Mesendoderm (in vitro differentiated cells): Measurements from ENCODE around the gene WNT9A.

Source experiments
- DNase-seq: peaks from one replicate; pipeline ENCODE4 v3.0.0; 2013
- H2AK5ac ChIP-seq: 2 replicates; pipeline ENCODE4 v1.6.1; 2013; ENCODE audit warnings: low read length, inconsistent platforms
- H2BK120ac ChIP-seq: 2 replicates; pipeline ENCODE4 v1.6.1; 2013; ENCODE audit warnings: low read depth, mild to moderate bottlenecking, low read length, moderate library complexity, mixed read lengths
- H2BK15ac ChIP-seq: replicated peaks from 2 replicates; pipeline ENCODE4 v1.6.1; 2013; ENCODE audit warnings: low read depth, mild to moderate bottlenecking, moderate library complexity
- H2BK5ac ChIP-seq: 2 replicates; pipeline ENCODE4 v1.6.1; 2013; ENCODE audit warnings: low read length, inconsistent platforms
- H3K18ac ChIP-seq: 2 replicates; pipeline ENCODE4 v1.6.1; 2013; ENCODE audit warnings: mild to moderate bottlenecking, low read length, mixed read lengths
- H3K23ac ChIP-seq: one replicate; pipeline ENCODE4 v1.6.1; 2013; ENCODE audit warnings: low read length
- H3K27ac ChIP-seq: 2 replicates; pipeline ENCODE4 v1.5.1; 2013; ENCODE audit warnings: low read depth, mild to moderate bottlenecking, inconsistent platforms, low read length, moderate library complexity
- H3K27me3 ChIP-seq: 2 replicates; pipeline ENCODE4 v1.6.1; 2013; ENCODE audit warnings: low read length, control low read depth, mild to moderate bottlenecking, inconsistent platforms; ENCODE audit not compliant: insufficient read depth, poor library complexity
- H3K36me3 ChIP-seq: 2 replicates; pipeline ENCODE4 v1.6.1; 2013; ENCODE audit warnings: low read length, inconsistent platforms; ENCODE audit not compliant: control insufficient read depth, insufficient read depth
- H3K4ac ChIP-seq: one replicate; pipeline ENCODE4 v1.6.1; 2013; ENCODE audit warnings: low read depth, mild to moderate bottlenecking, low read length, moderate library complexity
- H3K4me1 ChIP-seq: 2 replicates; pipeline ENCODE4 v1.6.1; 2013; ENCODE audit warnings: low read depth, low read length, inconsistent platforms; ENCODE audit not compliant: control insufficient read depth
- H3K4me2 ChIP-seq: 2 replicates; pipeline ENCODE4 v1.6.1; 2013; ENCODE audit warnings: low read length
- H3K4me3 ChIP-seq: 2 replicates; pipeline ENCODE4 v1.5.1; 2013; ENCODE audit warnings: mild to moderate bottlenecking, low read length
- H3K56ac ChIP-seq: one replicate; pipeline ENCODE4 v1.6.1; 2013; ENCODE audit warnings: low read length
- H3K79me1 ChIP-seq: 2 replicates; pipeline ENCODE4 v1.6.1; 2013; ENCODE audit warnings: low read length, inconsistent platforms
- H3K79me2 ChIP-seq: 2 replicates; pipeline ENCODE4 v1.6.1; 2013; ENCODE audit warnings: mild to moderate bottlenecking, low read length; ENCODE audit not compliant: control insufficient read depth, insufficient read depth
- H3K9ac ChIP-seq: 2 replicates; pipeline ENCODE4 v1.6.1; 2013; ENCODE audit warnings: low read length, inconsistent platforms
- H4K5ac ChIP-seq: one replicate; pipeline ENCODE4 v1.6.1; 2013; ENCODE audit warnings: low read length
- H4K8ac ChIP-seq: one replicate; pipeline ENCODE4 v1.6.1; 2013; ENCODE audit warnings: low read depth, mild to moderate bottlenecking, control low read depth, low read length, moderate library complexity
- whole genome bisulfite sequencing: extraction: QIAGEN DNeasy Blood & Tissue Kit; methylation state at CpG from one replicate; pipeline ENCODE4 v1.1.7; 2013; ENCODE audit warnings: low lambda C conversion rate, missing lambda C conversion rate; ENCODE audit not compliant: insufficient coverage; ENCODE audit errors: extremely low coverage; 5-methylcytosine and 5-hydroxymethylcytosine counted together

The WNT9A gene

DNA sequence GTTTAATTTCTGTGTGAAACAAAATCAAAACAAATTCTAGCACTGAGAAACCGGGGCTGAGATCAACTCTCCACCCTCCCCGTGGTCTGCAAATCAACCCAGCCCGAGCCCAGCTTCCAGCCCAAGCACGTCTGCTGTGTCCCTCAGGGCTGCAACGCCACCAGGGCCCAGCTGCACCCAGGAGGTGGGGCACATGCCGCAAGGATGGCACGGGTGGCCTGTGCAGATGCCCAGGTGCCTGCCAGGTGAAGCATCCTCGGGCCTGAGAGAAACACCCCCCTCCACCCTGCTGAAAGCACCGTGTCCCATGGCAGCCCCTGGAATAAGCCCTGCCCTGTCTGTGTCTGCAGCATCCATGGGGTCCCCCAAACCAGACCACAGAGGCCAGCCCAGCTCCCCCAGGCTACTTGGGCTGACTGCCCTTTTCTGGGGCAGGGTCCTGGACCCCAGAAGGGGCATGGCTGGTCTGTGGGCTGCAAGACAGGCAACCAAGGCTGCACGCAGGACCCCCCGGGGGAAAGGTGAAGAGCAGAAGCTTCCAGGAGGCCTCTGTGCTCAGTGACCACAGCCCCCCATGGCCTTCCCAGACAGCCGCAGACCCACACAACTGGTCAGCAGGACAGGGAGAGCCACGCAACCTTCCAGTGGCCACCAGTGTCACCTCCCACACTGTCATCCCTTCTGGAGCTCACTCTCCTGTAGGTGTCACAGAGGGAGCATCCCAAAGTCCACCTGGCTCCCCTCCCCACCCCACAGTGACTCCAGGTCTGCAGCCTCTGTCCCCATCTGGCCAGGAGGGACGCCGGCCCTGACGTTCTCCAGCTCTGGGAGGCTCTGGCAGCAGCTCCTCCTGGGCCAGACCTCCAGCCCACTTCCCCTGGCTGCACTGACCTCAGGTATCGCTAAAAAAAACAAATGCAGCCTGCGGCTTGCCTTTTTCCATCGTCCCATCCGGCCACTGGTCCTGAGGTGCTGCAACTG is 7.7 kb downstream of the WNT9A start:
- Histone ChIP-seq H4K8ac (no peak overlapping the region), H3K23ac (no peak overlapping the region), H3K4me3 (no peak overlapping the region), H3K4ac (no peak overlapping the region), H2BK15ac (no peak overlapping the region), H3K27me3 (no peaks in the 10 kb centered on the region), H3K4me2 (no peak overlapping the region), H4K5ac (no peak overlapping the region), H3K27ac (no peak overlapping the region), H3K9ac (no peak overlapping the region), H2BK5ac (no peak overlapping the region), H2AK5ac (no peak overlapping the region), H3K18ac (no peak overlapping the region), H3K79me1 (no peaks in the 10 kb centered on the region), H3K36me3 (no peaks in the 10 kb centered on the region), H3K4me1 (no peaks in the 10 kb centered on the region), H3K79me2 (no peaks in the 10 kb centered on the region), H3K56ac (no peak overlapping the region), H2BK120ac (no peak overlapping the region)
- no peak for DNase-seq
- WGBS = no CpG with 5 or more reads among the region's 20 CpGs

DNA sequence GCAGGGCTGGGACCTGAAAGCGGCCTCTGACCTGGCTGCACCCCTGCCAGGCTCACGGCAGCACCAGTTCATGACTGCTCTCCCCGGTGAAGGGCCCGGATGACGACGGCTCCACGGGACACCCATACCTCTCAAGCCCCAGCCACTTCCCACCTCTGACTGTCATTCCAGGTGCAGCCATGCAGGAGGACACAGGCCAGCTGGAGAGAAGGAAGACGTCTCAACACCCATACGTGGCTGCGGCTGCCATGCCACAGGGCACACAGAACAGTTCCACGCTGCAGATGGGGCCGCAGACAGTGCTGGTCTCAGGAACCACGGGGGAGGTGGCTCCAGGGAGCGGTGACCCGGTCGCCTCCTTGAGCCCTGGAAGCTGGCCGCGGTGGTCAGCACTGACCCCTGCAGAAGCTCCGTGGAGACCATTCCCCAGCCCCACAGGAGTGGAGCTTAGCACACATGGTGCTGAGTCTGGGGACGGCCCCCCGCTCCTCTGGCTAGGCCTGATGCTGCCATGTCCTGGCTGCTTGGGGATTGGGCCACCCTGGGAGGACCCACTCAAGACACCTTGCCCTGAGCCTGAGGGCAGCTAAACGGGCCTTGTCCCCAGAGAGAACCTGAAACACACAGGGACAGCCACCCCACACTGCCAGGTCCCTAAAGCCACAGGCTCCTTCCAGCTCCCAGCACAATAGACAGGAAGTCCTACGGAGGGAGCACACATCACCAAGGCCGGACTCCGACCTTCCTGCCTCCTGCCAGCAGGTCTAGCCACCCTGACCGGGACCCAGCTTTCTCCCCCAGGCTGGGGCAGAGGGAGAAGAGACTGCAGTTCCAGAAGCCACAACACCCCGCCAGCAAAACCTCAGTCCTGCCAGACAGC is 8.6 kb downstream of the WNT9A start:
- no peak overlapping the region for H3K18ac ChIP-seq
- no peak overlapping the region for H3K4me2 ChIP-seq
- H2BK15ac ChIP-seq = no peak overlapping the region
- no peak overlapping the region for H2BK5ac ChIP-seq
- H3K4ac ChIP-seq = no peak overlapping the region
- no peak overlapping the region for H3K56ac ChIP-seq
- H4K8ac ChIP-seq = no peak overlapping the region
- H3K9ac ChIP-seq = no peak overlapping the region
- no peaks in the 10 kb centered on the region for H3K27me3 ChIP-seq
- H2BK120ac ChIP-seq = no peak overlapping the region
- no peak for DNase-seq
- H3K79me1 ChIP-seq = no peaks in the 10 kb centered on the region
- no peaks in the 10 kb centered on the region for H3K36me3 ChIP-seq
- no peak overlapping the region for H3K4me3 ChIP-seq
- no peak overlapping the region for H4K5ac ChIP-seq
- H3K4me1 ChIP-seq = no peaks in the 10 kb centered on the region
- no CpG with 5 or more reads among the region's 27 CpGs for WGBS
- H3K27ac ChIP-seq = no peak overlapping the region
- no peak overlapping the region for H3K23ac ChIP-seq
- no peaks in the 10 kb centered on the region for H3K79me2 ChIP-seq
- H2AK5ac ChIP-seq = no peak overlapping the region

DNA sequence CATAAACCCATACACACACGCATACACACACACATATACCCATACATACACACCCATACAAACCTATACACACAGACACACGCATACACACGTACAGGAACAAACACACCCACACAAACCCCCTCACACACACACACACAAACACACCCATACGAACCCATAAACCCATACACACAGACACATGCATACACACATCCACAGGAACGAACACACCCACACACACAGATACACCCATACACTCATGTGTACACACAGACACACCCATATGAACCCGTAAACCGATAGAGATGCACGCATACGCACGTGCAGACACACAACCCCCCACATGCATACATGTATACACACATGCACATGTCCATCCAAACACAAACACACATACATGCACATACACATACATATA is 9.5 kb downstream of the WNT9A start:
- no peak for DNase-seq
- Histone ChIP-seq H3K27ac (no peak overlapping the region), H3K56ac (no peak overlapping the region), H3K4ac (no peak overlapping the region), H3K23ac (no peak overlapping the region), H2BK15ac (no peak overlapping the region), H3K79me2 (no peaks in the 10 kb centered on the region), H3K36me3 (no peaks in the 10 kb centered on the region), H3K4me1 (no peaks in the 10 kb centered on the region), H3K18ac (no peak overlapping the region), H2AK5ac (no peak overlapping the region), H3K4me3 (no peak overlapping the region), H3K79me1 (no peaks in the 10 kb centered on the region), H4K5ac (no peak overlapping the region), H3K27me3 (no peaks in the 10 kb centered on the region), H2BK120ac (no peak overlapping the region), H4K8ac (no peak overlapping the region), H3K4me2 (no peak overlapping the region), H3K9ac (no peak overlapping the region), H2BK5ac (no peak overlapping the region)
- 100% methylated on average over 4 of the region's 10 CpGs for WGBS

DNA sequence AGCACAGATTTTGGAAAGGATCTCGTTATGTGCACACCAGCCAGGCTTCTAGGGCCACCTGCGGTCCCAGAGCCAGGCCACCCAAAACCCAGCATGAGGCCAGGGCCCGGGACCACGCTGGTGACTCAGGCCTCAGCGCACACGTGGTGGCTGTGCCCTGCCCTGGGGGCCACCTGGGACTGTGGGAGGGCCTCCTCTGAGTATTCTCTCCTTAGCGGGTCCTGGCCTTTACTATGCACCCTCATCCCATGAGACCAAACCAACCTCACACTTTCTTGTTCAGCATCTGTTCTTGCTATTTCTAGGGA is 9.9 kb downstream of the WNT9A start:
- no peaks in the 10 kb centered on the region for H3K27me3 ChIP-seq
- H3K36me3 ChIP-seq = no peaks in the 10 kb centered on the region
- no peak overlapping the region for H2BK15ac ChIP-seq
- DNase-seq = no peak
- no peak overlapping the region for H3K4ac ChIP-seq
- H3K9ac ChIP-seq = no peak overlapping the region
- no peak overlapping the region for H3K4me2 ChIP-seq
- H3K18ac ChIP-seq = no peak overlapping the region
- no peak overlapping the region for H2BK120ac ChIP-seq
- H2AK5ac ChIP-seq = no peak overlapping the region
- H3K79me1 ChIP-seq = no peaks in the 10 kb centered on the region
- H3K23ac ChIP-seq = no peak overlapping the region
- H2BK5ac ChIP-seq = no peak overlapping the region
- no peak overlapping the region for H3K56ac ChIP-seq
- WGBS = no CpG with 5 or more reads among the region's 7 CpGs
- H3K4me3 ChIP-seq = no peak overlapping the region
- no peak overlapping the region for H3K27ac ChIP-seq
- H4K5ac ChIP-seq = no peak overlapping the region
- no peaks in the 10 kb centered on the region for H3K79me2 ChIP-seq
- H4K8ac ChIP-seq = no peak overlapping the region
- H3K4me1 ChIP-seq = no peaks in the 10 kb centered on the region

DNA sequence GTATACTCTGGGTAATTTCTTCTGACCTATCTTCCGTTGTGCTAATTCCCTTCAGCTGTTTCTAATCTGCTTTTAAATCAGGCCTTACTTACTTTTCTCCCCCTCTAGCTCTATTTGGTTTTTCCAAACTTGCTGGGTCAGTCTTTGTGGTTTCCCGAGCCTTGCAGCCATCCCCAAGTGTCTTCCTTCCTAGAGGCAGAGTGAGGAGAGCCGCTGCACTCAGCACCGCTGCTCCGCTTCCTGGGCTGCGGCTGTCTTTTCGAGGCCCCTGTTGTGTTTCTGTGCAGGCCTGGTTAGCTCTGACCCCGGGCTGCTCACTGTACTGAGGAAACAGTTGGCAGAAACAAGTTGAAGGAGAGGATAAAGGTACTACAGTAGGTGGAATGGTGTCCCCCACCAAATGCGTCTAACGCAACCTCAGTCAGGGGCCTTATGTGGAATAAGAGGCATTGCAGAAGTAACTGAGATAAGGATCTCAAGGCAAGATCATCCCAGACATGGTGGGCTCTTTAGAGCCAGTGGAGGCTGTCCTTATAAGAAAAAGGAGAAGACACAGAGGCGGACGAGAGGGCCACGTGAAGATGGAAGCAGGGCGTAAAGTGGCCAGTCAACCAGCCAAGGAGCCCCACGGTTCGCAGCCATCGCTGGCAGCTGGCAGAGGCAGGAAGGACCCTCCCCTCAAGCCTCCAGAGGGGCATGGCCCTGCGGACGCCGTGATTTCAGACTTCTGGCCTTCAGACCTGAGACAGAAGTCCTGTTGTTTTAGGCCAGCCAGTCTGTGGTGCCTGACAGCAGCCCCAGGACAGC is 10.5 kb downstream of the WNT9A start:
- no peaks in the 10 kb centered on the region for H3K27me3 ChIP-seq
- H3K36me3 ChIP-seq = no peaks in the 10 kb centered on the region
- no peak overlapping the region for H3K4ac ChIP-seq
- H2BK15ac ChIP-seq = no peak overlapping the region
- H2BK5ac ChIP-seq = no peak overlapping the region
- no peak overlapping the region for H4K8ac ChIP-seq
- H3K18ac ChIP-seq = no peak overlapping the region
- no peak overlapping the region for H2BK120ac ChIP-seq
- H3K4me1 ChIP-seq = no peaks in the 10 kb centered on the region
- no peak overlapping the region for H3K4me2 ChIP-seq
- H3K23ac ChIP-seq = no peak overlapping the region
- no peak overlapping the region for H3K56ac ChIP-seq
- H3K9ac ChIP-seq = no peak overlapping the region
- H3K79me1 ChIP-seq = no peaks in the 10 kb centered on the region
- no peaks in the 10 kb centered on the region for H3K79me2 ChIP-seq
- WGBS = no CpG with 5 or more reads among the region's 20 CpGs
- no peak overlapping the region for H3K4me3 ChIP-seq
- H4K5ac ChIP-seq = no peak overlapping the region
- DNase-seq = no peak
- no peak overlapping the region for H2AK5ac ChIP-seq
- no peak overlapping the region for H3K27ac ChIP-seq
